D721Med (cell line): ENCODE measurements around the gene MMP24OS.

Source experiments
- DNase-seq: peaks from one replicate; pipeline ENCODE4 v3.0.0; 2011; ENCODE audit warnings: low spot score; ENCODE audit not compliant: insufficient read length
- FAIRE-seq: peaks from 2 replicates; lab custom pipeline; 2011; peaks lifted over from hg19 to GRCh38; lab: Jason Lieb, UNC
- TF ChIP-seq, protein P1 (sequence below): IDR thresholded peaks from 2 replicates; pipeline ENCODE4 v1.5.1; 2012; ENCODE audit warnings: mild to moderate bottlenecking, control low read depth; ENCODE audit not compliant: insufficient read depth; ENCODE audit errors: missing control alignments

MMP24OS gene

DNA sequence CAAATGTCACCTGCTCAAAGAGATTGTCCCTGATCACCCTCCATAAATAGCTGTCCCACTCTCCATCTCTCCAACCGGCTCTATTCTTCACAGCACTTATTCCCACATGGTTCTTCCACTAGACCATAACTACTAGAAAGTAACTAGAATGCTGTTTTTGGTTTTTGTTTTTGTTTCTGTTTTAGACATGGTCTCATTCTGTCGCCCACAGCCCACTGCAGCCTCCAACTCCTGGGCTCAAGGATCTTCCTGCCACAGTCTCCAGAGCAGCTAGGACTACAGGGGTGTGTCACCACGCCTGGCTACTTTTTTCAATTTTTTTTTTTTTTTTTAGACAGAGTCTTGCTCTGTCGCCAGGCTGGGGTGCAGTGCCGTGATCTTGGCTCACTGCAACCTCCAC is 39.2 kb downstream of the MMP24OS start:
- DNase-seq: no peak
- TF ChIP-seq, protein P1, sequence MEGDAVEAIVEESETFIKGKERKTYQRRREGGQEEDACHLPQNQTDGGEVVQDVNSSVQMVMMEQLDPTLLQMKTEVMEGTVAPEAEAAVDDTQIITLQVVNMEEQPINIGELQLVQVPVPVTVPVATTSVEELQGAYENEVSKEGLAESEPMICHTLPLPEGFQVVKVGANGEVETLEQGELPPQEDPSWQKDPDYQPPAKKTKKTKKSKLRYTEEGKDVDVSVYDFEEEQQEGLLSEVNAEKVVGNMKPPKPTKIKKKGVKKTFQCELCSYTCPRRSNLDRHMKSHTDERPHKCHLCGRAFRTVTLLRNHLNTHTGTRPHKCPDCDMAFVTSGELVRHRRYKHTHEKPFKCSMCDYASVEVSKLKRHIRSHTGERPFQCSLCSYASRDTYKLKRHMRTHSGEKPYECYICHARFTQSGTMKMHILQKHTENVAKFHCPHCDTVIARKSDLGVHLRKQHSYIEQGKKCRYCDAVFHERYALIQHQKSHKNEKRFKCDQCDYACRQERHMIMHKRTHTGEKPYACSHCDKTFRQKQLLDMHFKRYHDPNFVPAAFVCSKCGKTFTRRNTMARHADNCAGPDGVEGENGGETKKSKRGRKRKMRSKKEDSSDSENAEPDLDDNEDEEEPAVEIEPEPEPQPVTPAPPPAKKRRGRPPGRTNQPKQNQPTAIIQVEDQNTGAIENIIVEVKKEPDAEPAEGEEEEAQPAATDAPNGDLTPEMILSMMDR: no peak
- FAIRE-seq: no peak

DNA sequence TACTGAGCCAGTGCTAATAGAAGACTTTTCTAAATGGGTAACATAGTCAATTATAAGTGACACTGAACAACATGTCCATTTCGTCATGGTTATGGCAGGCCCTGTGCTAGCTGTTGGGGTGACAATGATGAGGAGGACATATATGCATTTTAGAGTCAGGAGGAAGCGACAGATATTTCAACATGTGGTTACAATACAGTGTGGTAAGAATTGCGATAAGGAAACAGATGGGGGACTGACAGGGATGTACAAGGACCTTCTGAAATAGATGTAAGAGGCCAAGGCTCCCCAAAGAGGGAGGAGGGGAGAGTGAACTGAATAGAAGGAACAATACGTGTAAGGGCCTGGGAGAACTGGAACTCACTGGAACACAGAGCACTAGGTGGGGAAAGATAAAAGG is 39.8 kb downstream of the MMP24OS start:
- TF ChIP-seq, protein P1: no peak
- no peak for DNase-seq
- no peak for FAIRE-seq

DNA sequence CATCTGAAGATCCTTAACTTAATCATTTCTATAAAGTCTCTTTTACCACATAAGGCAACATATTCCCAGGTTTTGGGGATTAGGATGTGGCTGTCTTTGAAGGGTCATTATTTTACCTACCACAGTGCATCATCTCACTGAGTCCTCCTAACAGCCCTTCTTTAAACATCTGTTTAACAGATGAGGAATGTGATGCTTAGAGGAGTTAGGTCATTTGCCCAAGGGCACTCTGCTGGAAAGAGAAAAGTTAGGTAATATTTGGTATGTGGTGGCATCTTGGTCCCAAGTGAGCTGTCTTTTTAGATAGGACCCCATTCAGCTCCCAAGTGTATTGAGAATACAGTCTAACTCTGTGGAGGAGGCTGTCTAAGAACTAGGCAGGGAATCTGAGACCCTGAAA is 40.4 kb downstream of the MMP24OS start:
- TF ChIP-seq, protein P1: no peak
- no peak for FAIRE-seq
- no peak for DNase-seq

DNA sequence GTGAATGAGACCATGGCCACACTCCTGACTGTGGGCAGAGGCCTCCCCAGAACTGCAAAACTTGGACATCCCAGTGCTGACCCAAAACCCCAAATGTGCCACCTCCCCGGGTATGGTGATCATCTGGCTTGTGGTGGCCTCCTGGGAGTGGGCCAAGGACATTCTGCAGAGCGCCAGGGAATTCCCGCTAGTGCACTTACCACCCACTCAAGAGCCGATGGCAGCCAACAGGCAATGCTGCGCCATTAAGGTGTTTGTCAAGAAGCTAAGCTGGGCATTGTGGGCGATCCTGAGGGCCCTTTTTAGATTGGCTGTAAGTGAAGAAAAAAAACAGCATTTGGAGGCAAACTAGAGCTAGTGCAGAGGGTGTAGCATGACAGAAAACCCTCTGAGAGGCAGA is 42.0 kb downstream of the MMP24OS start:
- DNase-seq: no peak
- FAIRE-seq: no peak
- TF ChIP-seq, protein P1: no peak

DNA sequence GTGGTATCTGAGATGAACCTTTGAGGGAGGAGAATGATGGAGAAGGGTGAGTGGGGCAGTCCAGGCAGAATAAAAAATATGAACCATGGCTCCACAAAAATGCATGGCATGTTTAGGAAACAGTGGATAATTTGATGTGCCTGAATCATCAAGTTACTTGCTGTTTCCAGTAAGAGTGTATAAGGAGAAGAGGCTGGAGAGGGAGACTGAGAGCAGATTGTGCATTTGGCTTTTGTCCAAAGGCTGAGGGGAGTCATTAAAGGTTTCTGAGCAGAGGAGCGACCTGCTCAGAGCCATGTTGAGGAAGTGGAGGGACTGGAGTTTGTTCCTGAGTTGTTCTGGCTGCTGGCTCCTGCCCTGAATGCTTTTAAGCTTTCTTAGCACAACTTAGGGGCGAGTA is 45.3 kb downstream of the MMP24OS start:
- DNase-seq (no peak), FAIRE-seq (no peak)
- TF ChIP-seq, protein P1: no peak

DNA sequence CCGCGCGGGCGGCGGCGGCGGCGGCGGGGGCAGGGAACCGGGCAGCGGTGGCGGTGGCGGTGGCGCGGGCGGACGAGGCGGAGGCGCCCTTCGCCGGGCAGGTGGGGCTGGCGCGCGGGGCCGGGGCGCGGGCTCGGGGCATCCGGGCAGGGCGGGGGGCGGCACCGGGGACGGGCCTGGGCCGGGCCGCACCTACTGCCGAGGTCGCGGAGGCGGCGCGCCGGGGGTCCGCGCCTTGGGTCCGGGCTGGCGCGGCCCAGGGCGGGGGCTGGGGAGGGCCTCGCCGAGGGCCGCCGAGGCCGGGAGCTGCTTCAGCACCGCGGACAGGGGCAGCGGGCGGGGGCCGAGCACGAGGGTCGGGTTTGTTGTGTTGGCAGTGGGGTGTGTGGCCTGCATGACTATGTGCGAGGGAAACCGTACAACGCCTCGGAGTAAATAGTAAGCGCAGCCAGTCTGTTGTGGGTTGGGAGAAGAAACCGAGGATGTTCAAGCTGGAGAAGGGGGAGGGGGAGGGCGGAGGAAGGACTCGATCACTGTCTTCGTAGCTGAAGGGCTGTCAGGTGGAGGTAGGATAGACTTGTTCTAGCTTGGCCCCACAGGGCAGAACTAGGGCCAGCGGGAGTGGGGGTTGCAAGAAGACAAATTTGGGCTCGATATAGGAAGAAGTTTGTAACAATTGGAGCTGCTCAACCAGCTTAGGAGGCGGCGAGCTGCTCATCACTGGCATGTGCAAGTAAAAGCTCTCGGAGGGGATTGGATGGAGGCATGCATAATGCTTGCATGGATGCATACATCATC is 50.8 kb downstream of the MMP24OS start:
- DNase-seq (no peak), FAIRE-seq (no peak)
- TF ChIP-seq, protein P1: no peak
